AG08396 (cell line): ENCODE results near the gene LYPLAL1.
A peak's percentile ranks its signal among the peaks of the same experiment; 100 is the strongest.

Experiments
- DNase-seq: peaks from one replicate; pipeline ENCODE4 v3.0.0; 2012; ENCODE audit warnings: low spot score, mixed read lengths

Gene LYPLAL1

GRCh38 chr1:219173758-219174459 lies at the start of gene LYPLAL1:
LYPLAL1 (plus strand) TSS chr1:219173878; CDS start chr1:219173891, 13 bp downstream.
- peak; percentile 95 for DNase-seq

- no peak for DNase-seq
Measured at GRCh38 chr1:219124163-219124562, 49.5 kb upstream of the LYPLAL1 start.

GRCh38 chr1:219125342-219125741 lies 48.3 kb upstream of the LYPLAL1 start:
- DNase-seq: no peak

- no peak for DNase-seq
Measured at GRCh38 chr1:219126377-219126776, 47.3 kb upstream of the LYPLAL1 start.

GRCh38 chr1:219128957-219129356 lies 44.7 kb upstream of the LYPLAL1 start:
- no peak for DNase-seq

GRCh38 chr1:219130366-219130935 lies 43.2 kb upstream of the LYPLAL1 start:
- no peak for DNase-seq

- DNase-seq: no peak
Measured at GRCh38 chr1:219132939-219133338, 40.7 kb upstream of the LYPLAL1 start.

- no peak for DNase-seq
Measured at GRCh38 chr1:219138747-219139146, 34.9 kb upstream of the LYPLAL1 start.

- DNase-seq: no peak
Measured at GRCh38 chr1:219140303-219140877, 33.3 kb upstream of the LYPLAL1 start.

GRCh38 chr1:219143735-219144134 lies 29.9 kb upstream of the LYPLAL1 start:
- no peak for DNase-seq

GRCh38 chr1:219144658-219145315 lies 28.9 kb upstream of the LYPLAL1 start:
- DNase-seq: no peak

- DNase-seq: no peak
Measured at GRCh38 chr1:219147571-219148019, 26.1 kb upstream of the LYPLAL1 start.

- DNase-seq: no peak
Measured at GRCh38 chr1:219149009-219149577, 24.6 kb upstream of the LYPLAL1 start.

GRCh38 chr1:219149953-219150352 lies 23.7 kb upstream of the LYPLAL1 start:
- DNase-seq: no peak

GRCh38 chr1:219150913-219151312 lies 22.8 kb upstream of the LYPLAL1 start:
- DNase-seq: no peak

- no peak for DNase-seq
Measured at GRCh38 chr1:219151467-219151866, 22.2 kb upstream of the LYPLAL1 start.

GRCh38 chr1:219152751-219153150 lies 20.9 kb upstream of the LYPLAL1 start:
- DNase-seq: no peak

- DNase-seq: no peak
Measured at GRCh38 chr1:219153723-219154122, 20.0 kb upstream of the LYPLAL1 start.

- no peak for DNase-seq
Measured at GRCh38 chr1:219155135-219155534, 18.5 kb upstream of the LYPLAL1 start.

GRCh38 chr1:219159946-219160645 lies 13.6 kb upstream of the LYPLAL1 start:
- no peak for DNase-seq

GRCh38 chr1:219160967-219161366 lies 12.7 kb upstream of the LYPLAL1 start:
- DNase-seq: no peak

GRCh38 chr1:219161371-219161770 lies 12.3 kb upstream of the LYPLAL1 start:
- DNase-seq: no peak
